PC-9 (cell line): ENCODE data around the gene GNA12. TPM values are rescaled to one million over a fixed set of nuclear protein-coding genes. Genes with fewer than 3 reads are reported as not detected.

Experiments used
- BruUV-seq: library from RNA; stranded (reverse); fragments of 400-500 nt; replicated peaks from 2 replicates; lab custom pipeline; 2021; lab: Mats Ljungman, UMichigan
- CTCF ChIA-PET: fragments of 300-600 bp; sonication (Branson Sonifier 250); formaldehyde crosslinking; loops from one replicate; lab custom pipeline; 2022; ENCODE audit warnings: antibody characterized with exemption; lab: Charles Lee
- POLR2A ChIA-PET: fragments of 300-600 bp; sonication (Branson Sonifier 250); formaldehyde crosslinking; loops from one replicate; lab custom pipeline; 2022; ENCODE audit warnings: antibody characterized with exemption; ENCODE audit not compliant: unreplicated experiment; lab: Charles Lee
- DNase-seq, 2 experiments: peaks; one replicate each; pipeline versions ENCODE4 v3.0.0 to v3.0.0-alpha.2; 2015 to 2022; ENCODE audit warnings: mixed read lengths in 1 of 2
- H2AFZ ChIP-seq: fragments of 200-600 bp; sonication (generic); 2 replicates; pipeline ENCODE4 v1.8.1; 2017; ENCODE audit warnings: antibody characterized with exemption
- H3F3A ChIP-seq: fragments of 200-600 bp; sonication (generic); 2 replicates; pipeline ENCODE4 v1.8.1; 2017; ENCODE audit warnings: antibody characterized with exemption, mild to moderate bottlenecking, low read depth; ENCODE audit not compliant: insufficient read depth
- H3K27ac ChIP-seq: fragments of 200-600 bp; sonication (generic); 2 replicates; pipeline ENCODE4 v1.6.1; 2016; ENCODE audit warnings: mixed run types
- H3K27me3 ChIP-seq: fragments of 200-600 bp; sonication (generic); 2 replicates; pipeline ENCODE4 v1.6.1; 2016; ENCODE audit warnings: low read depth, mixed run types; ENCODE audit not compliant: insufficient read depth
- H3K36me3 ChIP-seq: fragments of 200-600 bp; sonication (generic); 2 replicates; pipeline ENCODE4 v1.6.1; 2016; ENCODE audit warnings: low read depth, mixed run types
- H3K4me1 ChIP-seq: fragments of 200-600 bp; sonication (generic); replicated peaks from 2 replicates; pipeline ENCODE4 v1.6.1; 2016; ENCODE audit warnings: mixed run types; ENCODE audit not compliant: insufficient read depth
- H3K4me2 ChIP-seq: fragments of 200-600 bp; sonication (generic); 2 replicates; pipeline ENCODE4 v1.6.1; 2017; ENCODE audit warnings: mixed run types
- H3K4me3 ChIP-seq: fragments of 200-600 bp; sonication (generic); 2 replicates; pipeline ENCODE4 v1.6.1; 2016; ENCODE audit warnings: mixed run types
- H3K79me2 ChIP-seq: fragments of 200-600 bp; sonication (generic); 2 replicates; pipeline ENCODE4 v1.6.1; 2017; ENCODE audit warnings: low read depth, mixed run types
- H3K9me2 ChIP-seq: fragments of 200-600 bp; sonication (generic); 2 replicates; pipeline ENCODE4 v1.8.1; 2017; ENCODE audit warnings: mild to moderate bottlenecking; ENCODE audit not compliant: insufficient read depth
- H3K9me3 ChIP-seq: fragments of 200-600 bp; sonication (generic); 2 replicates; pipeline ENCODE4 v1.8.1; 2016; ENCODE audit warnings: low read depth; ENCODE audit not compliant: insufficient read depth
- H4K20me1 ChIP-seq: fragments of 200-600 bp; sonication (generic); 2 replicates; pipeline ENCODE4 v1.8.1; 2017; ENCODE audit not compliant: insufficient read depth
- EZH2 ChIP-seq: fragments of 200-600 bp; sonication (generic); IDR thresholded peaks from 2 replicates; pipeline ENCODE4 v1.8.0; 2017; ENCODE audit warnings: antibody characterized with exemption, low read depth
- intact Hi-C: fragments of 100-400 bp; cut with micrococcal nuclease; formaldehyde crosslinking; loops from one replicate; pipeline ENCODE4 v1.10.0; 2022; ENCODE audit not compliant: unreplicated experiment
- total RNA-seq: library from RNA; stranded (reverse); gene quantifications from 2 replicates; pipeline ENCODE4 v1.2.3, GENCODE V29; 2021
- TF ChIP-seq, protein P1 (sequence below): fragments of 200-600 bp; sonication (generic); conservative IDR thresholded peaks from 2 replicates; pipeline ENCODE4 v1.6.1; 2017; ENCODE audit warnings: mixed run types, antibody characterized with exemption, mild to moderate bottlenecking, moderate library complexity

Gene GNA12
- total RNA-seq, 1 experiment from 2014 or later: 51.7 TPM

DNA sequence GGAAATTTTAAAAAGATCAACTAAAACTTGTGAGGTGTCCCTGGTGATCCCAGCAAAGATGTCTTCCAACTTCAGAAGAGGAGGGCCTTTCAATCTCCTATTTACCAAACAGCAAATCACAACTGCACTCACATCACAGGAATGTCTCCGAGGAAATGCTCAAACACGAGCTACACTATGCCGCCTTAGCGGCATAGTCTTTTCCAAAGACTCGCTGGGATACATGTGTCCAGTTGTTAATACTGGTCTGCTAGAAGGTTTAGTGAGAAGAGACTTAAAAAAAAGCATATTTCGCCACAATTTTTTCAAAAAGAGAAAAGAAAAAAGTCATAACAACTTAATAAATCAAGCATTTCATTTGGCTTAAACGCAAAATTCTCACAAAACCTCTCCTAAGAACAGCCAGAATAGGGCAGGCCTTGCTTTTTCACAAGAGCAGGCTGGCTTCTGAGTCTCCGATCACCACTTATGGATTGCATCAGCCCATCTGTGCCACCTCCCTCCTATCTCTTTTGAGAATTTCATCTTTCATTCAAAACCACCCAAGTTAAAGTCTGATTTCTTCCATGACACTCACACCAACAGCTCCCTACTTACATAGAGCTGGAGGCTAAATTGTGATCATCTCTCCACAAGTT, 66.1 kb downstream of the GNA12 start:
- DNase-seq: no peak
- Histone ChIP-seq H3K27ac (peak overlapping the region; percentile 41; the same call in 1 of the 2 replicates), H3K79me2 (peaks cover 73% of the 10 kb centered on the region), H3K36me3 (peaks cover 32% of the 10 kb centered on the region), H3K9me3 (no peaks in the 10 kb centered on the region), H3K9me2 (no peaks in the 10 kb centered on the region), H3K4me3 (no peak overlapping the region), H3K4me1 (peaks cover 73% of the 10 kb centered on the region), H4K20me1 (no peaks in the 10 kb centered on the region), H3K4me2 (no peak overlapping the region), H3F3A (peaks cover 62% of the 10 kb centered on the region), H2AFZ (no peak overlapping the region), H3K27me3 (no peaks in the 10 kb centered on the region)
- no TSS peak for BruUV-seq
- ChIA-PET POLR2A (no interaction called here), CTCF (interaction anchor here (0.6 kb wide), 1 partner anchor 20 kb away, joined by 3 read pairs; no protein-coding TSS in a partner anchor)
- intact Hi-C loops: no loop called here
- no peak for TF ChIP-seq EZH2
- TF ChIP-seq, protein P1, sequence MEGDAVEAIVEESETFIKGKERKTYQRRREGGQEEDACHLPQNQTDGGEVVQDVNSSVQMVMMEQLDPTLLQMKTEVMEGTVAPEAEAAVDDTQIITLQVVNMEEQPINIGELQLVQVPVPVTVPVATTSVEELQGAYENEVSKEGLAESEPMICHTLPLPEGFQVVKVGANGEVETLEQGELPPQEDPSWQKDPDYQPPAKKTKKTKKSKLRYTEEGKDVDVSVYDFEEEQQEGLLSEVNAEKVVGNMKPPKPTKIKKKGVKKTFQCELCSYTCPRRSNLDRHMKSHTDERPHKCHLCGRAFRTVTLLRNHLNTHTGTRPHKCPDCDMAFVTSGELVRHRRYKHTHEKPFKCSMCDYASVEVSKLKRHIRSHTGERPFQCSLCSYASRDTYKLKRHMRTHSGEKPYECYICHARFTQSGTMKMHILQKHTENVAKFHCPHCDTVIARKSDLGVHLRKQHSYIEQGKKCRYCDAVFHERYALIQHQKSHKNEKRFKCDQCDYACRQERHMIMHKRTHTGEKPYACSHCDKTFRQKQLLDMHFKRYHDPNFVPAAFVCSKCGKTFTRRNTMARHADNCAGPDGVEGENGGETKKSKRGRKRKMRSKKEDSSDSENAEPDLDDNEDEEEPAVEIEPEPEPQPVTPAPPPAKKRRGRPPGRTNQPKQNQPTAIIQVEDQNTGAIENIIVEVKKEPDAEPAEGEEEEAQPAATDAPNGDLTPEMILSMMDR: no peak

DNA sequence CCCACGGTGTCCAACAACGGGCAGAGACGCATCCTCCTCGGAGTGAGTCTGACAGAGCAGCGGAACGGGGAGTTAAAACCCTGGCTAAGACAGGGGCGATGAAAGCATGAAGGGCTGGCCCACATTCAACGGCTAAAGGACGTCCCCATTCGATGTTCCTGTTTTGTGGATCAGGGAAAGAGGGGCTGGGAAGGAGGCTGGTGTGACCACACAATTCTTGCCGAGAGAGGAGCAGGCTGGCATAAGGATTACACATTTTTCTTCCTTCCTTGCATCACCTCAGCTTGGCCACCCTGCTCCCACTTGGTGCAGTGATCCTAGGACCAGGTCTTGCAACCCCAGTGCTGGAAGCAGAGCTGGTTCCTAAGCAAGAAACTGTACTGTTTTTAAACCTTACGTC, 67.7 kb downstream of the GNA12 start:
- no peaks in the 10 kb centered on the region for H4K20me1 ChIP-seq
- H3K27me3 ChIP-seq: no peaks in the 10 kb centered on the region
- ChIA-PET CTCF (no interaction called here), POLR2A (no interaction called here)
- peaks cover 55% of the 10 kb centered on the region for H3F3A ChIP-seq
- H3K4me2 ChIP-seq: peak overlapping the region; percentile 59; the same call in 1 of the 2 replicates
- intact Hi-C loops: no loop called here
- H3K4me3 ChIP-seq: no peak overlapping the region
- H3K79me2 ChIP-seq: peaks cover 71% of the 10 kb centered on the region
- DNase-seq: no peak
- TF ChIP-seq, protein P1: no peak
- no peak for TF ChIP-seq EZH2
- no peak overlapping the region for H2AFZ ChIP-seq
- no peaks in the 10 kb centered on the region for H3K9me2 ChIP-seq
- no peaks in the 10 kb centered on the region for H3K9me3 ChIP-seq
- no TSS peak for BruUV-seq
- peaks cover 29% of the 10 kb centered on the region for H3K36me3 ChIP-seq
- H3K4me1 ChIP-seq: peaks cover 69% of the 10 kb centered on the region
- peak overlapping the region; percentile 73 for H3K27ac ChIP-seq

DNA sequence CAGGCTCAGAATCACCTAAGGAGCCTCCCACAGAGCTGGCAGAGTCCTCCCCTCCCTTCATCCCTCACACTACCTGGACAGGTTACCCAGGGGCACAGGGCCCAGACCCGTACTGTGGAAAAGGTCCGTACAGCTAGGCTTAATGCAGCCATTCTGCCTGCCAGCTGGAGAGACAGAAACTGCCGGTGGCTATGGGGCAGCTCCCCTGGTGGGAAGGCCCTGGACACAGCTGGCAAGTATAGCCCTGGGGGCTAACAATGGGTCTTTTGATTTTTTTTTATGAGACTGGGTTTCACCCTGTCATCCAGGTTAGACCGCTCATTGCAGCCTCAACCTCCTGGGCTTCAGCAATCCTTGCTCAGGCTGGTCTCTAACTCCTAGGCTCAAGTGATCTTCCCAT, 68.3 kb downstream of the GNA12 start:
- Histone ChIP-seq H3K9me3 (no peaks in the 10 kb centered on the region), H3K79me2 (peaks cover 71% of the 10 kb centered on the region), H3K36me3 (peaks cover 25% of the 10 kb centered on the region), H3K4me3 (no peak overlapping the region), H3K27ac (peak overlapping the region; percentile 73), H4K20me1 (no peaks in the 10 kb centered on the region), H2AFZ (no peak overlapping the region), H3K27me3 (no peaks in the 10 kb centered on the region), H3K4me1 (peaks cover 69% of the 10 kb centered on the region), H3K9me2 (no peaks in the 10 kb centered on the region), H3K4me2 (peak overlapping the region; percentile 59), H3F3A (peaks cover 55% of the 10 kb centered on the region)
- intact Hi-C loops: no loop called here
- no peak for TF ChIP-seq EZH2
- TF ChIP-seq, protein P1: no peak
- CTCF ChIA-PET: no interaction called here
- no peak for DNase-seq
- POLR2A ChIA-PET: interaction anchor here (0.6 kb wide), 1 partner anchor 18 kb away, joined by 8 read pairs; no protein-coding TSS in a partner anchor
- no TSS peak for BruUV-seq
